HG02885 (cell line): ENCODE data around the gene GSTM3.
"Not testable (repeated sequence)": the region's sequence is repeated elsewhere in the genome, so short reads cannot be mapped to it uniquely, and the experiment has no call there.

ENCODE experiments used
- ATAC-seq: cut with Tn5 transposase; IDR thresholded peaks from one replicate; pipeline ENCODE4 v1.9.1; 2021; ENCODE audit warnings: mild to moderate bottlenecking; ENCODE audit not compliant: unreplicated experiment, poor library complexity

GSTM3 gene

GRCh38 chr1:109776206-109776835, 35.5 kb upstream of the GSTM3 start:
- ATAC-seq: no peak

DNA sequence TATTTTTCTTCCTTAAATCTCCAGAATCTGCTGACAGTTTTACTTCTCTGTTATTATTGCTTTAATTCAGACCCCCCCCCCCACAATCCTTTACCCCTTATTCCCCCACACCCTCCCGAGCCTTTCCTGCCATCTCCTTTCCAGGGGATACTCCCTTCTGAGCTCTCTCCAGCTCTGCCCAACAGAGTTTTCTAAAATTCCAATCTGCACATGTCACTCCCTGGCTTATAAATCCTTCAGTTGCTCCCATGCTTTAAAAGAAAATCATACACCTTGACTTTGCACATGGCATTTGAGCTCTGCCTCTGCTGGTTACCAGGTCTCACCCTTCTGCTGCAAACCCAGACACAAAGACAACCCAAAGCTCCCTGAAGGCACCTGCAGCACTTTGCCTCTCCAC, 34.6 kb upstream of the GSTM3 start:
- ATAC-seq: no peak

GRCh38 chr1:109773900-109774485, 33.2 kb upstream of the GSTM3 start:
- no peak for ATAC-seq

GRCh38 chr1:109773203-109773899, 32.5 kb upstream of the GSTM3 start:
- peak; percentile 60 for ATAC-seq

- ATAC-seq: no peak
These were observed 31.9 kb upstream of the GSTM3 start for GRCh38 chr1:109772658-109773202.

DNA sequence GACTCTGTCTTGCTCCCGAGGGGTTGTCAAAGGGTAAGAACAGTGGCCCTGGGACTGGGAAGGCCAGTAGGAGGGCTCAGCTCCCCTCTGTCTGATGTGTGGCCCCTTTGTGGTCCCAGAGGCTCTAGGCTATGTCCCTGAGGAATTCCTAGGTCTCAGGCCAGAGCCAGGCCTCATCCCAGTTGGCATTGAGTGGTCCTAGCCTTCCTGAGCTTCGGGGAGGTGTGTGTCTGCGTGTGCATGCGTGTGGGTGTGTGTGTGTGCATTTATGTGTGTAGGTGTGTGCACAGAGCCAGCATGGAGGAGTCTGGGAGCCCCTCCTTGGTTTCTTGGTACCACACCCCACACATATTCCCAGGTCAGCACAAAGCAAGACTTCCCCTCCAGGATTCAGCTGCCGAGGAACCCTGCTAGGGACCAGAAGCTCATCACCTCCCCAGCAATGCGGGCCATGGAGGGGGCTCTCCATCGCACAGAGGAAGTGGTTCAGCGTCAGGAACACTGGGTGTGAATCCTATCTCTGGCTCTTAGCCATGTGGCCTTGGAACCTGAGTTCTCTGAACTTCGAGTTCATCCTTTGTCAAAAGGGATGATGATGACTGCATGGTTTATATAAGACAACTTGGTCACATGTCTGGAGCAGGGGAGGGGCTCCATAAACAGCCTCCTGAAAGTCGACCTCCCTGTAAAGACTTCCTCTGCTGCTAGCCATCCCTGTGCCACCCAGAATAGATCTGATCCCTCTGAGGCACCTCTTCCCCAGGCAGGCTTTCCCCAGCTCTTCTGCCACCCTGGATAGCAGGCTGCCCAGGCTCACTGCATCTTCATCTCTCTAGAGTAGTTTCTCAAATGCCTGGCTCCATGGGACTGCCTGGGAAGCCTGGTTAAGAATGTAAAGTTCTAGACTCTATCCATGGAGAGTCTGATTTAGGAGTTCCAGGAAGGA, 31.1 kb upstream of the GSTM3 start:
- no peak for ATAC-seq

DNA sequence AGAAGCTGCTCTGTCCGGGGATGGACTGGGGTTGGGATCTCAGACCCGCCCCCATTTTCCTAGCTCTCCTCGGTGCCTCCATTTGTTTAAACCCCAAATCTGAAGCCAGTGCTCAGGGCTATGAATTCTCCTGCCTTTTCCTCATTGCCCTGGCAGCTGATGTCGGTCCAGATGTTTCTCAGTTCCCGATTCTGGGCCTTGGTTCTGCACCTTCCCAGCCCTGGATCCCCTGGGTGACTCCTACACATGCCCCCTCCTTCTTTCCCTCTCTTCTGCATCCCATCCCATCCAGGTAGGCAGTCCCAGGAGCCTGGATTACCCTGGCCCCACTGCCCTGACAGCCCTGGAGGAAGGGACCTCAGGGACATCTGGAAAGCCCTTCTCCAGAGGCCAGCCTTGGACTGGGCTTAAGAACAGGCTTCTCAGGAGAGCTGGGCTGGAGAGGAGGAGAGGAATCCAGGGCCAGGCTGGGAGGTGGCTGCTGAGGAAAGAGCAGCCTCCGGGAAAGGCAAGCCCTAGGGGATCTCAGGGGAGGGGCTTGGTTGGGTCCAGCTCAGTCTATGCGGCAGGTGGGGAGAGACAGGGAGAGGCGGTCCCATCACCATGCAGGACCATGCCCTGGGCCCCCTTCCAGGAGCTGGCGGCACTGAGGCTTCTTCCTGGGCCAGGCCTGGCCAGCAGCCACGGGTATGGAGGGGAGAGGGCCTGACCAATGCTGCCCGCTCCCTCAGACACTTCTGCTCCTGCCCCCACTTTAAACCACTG, 29.7 kb upstream of the GSTM3 start:
- ATAC-seq: no peak

DNA sequence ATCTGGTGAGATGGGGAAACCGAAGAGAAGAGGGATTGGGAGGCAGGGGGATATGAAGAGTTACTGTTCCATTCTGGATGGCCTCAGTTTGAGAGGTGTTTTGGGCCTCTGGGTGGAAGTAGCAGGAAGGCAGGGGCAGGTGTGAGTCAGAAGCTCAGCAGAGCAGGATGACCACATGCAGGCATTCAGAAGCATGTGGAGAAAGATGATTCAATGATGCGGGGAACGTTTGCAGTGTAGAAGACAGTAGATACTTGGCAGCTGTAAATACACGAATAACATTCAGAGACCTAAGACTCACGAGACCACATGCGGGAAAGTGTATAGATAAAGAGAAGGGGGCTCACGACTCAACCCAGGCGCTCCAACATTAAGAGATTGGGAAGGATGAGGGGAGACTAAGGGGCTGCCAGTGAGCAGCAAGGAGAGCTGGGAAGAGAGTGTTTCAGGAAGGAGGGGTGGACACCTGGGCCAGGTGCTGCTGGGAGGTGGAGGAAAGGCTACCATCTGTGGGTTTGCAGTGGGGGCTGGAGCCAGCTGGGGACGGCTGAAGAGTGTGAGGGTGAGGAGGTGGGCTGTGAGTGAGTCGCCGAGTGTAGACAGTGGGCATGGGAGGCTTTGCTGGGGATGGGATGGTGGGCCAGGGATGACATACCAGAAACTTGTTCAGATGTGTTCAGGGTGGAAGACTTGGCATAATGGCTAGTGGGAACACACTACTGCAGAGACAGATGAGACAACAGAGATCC, 28.7 kb upstream of the GSTM3 start:
- no peak for ATAC-seq

- no peak for ATAC-seq
These were observed 28.0 kb upstream of the GSTM3 start for GRCh38 chr1:109768820-109769219.

- ATAC-seq: no peak
These were observed 27.5 kb upstream of the GSTM3 start for GRCh38 chr1:109768335-109768650.

- no peak for ATAC-seq
These were observed 26.9 kb upstream of the GSTM3 start for GRCh38 chr1:109767637-109768334.

DNA sequence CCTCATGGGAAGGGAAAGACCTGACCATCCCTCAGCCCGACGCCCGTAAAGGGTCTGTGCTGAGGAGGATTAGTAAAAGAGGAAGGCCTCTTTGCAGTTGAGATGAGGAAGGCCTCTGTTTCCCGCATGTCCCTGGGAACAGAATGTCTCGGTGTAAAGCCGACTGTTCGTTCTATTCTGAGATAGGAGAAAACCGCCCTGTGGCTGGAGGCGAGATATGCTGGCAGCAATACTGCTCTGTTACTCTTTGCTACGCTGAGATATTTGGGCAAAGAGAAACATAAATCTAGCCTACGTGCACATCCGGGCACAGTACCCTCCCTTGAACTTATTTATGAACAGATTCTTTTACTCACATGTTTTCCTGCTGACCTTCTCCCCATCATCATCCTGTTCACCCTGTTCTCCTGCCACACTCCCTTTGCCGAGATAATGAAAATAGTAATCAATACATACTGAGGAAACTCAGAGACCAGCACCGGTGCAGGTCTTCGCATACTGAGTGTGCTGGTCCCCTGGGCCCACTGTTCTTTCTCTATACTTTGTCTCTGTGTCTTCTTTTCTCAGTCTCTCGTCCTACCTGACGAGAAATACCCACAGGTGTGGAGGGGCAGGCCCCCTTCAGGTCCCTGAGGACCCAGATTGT, 26.3 kb upstream of the GSTM3 start:
- ATAC-seq: not testable (repeated sequence)

DNA sequence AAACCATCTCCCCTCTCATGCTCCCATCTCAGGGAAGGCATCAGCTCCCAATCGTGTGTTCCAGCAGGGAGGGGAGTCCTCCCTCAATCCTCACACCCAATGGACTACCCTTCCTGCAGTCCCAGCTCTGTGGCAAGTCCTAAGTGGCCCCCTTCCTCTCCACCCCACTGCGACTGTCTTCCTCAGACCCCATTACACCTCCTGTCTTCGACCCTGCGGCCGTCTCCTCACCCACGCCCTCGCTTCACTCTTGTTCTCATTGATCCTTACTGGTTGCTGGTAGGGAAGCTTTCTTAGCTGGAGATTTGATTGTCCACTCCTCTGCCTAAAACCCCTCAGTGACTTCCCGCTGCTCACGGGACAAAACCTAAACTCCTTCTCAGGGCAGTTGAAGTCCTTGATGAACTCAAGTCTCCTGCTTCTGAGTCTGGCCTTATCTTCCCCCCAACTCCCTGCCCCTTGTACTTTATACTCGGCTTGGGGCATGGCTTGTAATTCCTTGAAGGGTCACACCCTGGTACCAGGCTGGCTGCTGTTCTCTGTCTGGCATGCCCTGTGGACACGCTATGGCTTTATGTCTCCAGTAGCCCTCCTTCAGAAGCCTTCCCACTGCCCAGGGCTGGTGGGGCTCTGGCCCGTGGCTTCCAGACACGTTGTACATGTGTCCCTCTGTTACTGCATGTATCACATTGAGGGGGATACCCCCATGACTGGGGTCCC, 25.2 kb upstream of the GSTM3 start:
- ATAC-seq: no peak

DNA sequence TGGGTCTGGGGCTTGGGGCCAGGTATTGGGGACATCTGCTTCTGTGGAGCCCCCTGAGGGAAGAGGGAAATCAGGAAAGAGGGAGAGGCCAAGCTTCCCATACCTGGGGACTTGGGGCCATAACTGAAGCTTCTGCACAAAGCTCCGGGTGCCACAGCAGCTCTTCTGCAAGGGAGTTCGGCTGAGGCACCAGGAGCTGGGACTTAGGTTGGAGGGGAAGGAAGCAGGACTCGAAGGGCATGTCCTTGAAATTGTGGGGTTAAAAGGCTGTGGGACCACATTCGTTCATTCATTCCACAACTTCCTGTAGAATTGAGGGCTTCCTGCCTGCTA, 24.6 kb upstream of the GSTM3 start:
- no peak for ATAC-seq

DNA sequence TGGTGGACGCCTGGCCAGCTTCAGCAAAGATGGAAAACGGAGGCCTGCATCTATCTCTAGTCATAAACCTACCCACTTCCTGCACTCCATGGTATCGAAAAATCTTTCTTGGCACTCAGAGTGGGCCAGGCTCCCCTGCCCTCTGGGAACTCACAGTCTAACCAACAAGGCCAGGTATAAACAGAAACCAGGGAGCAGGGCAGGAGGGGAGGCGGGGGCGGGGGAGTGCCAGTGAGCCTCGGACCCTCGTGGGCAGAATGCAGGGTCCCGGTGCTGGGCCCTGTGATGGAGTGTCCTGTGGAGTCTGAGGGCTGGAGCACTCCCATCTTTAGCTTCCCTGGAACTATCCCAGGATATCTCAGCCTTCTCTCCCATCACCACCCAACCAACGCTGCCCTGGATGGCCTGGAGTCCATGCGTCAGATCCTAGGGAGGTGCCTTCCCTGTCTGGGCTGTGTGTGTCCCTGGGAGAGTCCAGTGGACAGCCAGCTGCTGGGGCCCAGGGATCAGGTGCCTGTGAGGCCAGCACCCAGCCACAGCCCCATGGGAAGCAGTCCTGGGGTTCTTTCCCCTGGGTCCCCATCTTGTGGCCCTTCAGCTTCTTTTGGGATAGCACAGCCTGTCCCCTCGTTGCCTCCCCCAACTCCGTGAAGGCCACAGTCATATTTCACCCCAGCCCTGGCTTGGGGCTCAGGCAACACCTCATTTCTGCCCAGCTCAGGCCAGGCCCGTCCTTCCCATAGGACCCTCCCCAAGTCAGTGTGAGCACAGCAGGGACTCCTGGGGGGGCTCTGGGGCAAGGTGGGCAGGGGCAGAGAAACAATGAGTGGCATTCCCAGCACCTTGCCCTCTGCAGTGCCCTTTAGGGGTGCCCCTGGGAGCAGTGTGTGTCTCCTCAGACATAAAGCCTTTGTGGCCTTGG, 24.0 kb upstream of the GSTM3 start:
- no peak for ATAC-seq

DNA sequence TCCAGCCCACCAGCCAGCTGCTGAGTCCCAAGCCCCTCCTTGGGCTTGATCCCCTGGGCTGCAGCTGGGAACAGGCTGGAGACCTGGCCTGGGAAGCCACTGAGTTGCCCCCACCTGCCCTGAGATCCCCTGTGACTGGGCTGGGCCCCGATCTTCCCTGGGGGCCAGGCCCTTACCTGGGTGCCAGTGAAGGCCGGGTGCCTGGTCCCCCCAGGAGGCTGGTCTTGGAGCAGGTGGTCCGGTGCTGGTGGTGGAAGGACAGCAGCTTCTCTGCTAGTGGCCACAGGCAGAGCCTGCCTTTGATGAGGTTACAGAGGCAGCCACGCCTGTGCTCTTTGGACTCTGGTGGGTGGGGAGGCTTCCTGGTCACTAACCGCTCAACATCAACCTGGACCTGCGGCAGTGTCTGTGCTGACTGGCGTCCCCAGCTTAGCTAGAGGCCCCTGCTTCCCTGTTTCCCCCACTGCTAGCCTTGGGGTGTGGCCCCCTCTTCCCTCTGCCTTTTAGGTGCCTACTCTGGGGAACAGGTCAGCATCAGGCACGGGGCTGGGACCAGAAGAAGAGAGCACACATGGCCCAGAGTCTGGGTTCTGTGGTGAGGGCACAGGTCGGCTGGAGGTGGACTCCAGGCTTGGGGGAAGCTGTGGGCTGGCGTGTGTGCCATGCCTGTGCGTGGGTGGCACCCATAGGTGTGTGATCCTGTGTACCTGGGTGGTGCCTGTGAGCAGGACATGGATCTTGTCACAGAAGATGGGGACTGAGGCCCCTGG, 23.0 kb upstream of the GSTM3 start, which contains the start of gene EPS8L3:
Gene EPS8L3, minus strand, starts transcription at position 278 of the 770 bp plus-strand sequence. CDS start 2,174 bp downstream, outside the sequence.
- ATAC-seq: no peak
